GM12878 (cell line): ENCODE data around the gene KLHL22. TPM values are rescaled to one million over a fixed set of nuclear protein-coding genes. Genes with fewer than 3 reads are reported as not detected.

Source experiments
- CEBPB ChIP-seq, 2 experiments: fragments of 150-350 bp in 1 of 2; IDR thresholded peaks; 2 replicates each; pipeline ENCODE4 v1.6.1; 2012 to 2014; ENCODE audit warnings: low read depth in 2 of 2, low read length in 2 of 2, borderline replicate concordance in 1 of 2, inconsistent platforms in 1 of 2
- FOXM1 ChIP-seq: IDR thresholded peaks from 2 replicates; pipeline ENCODE4 v1.6.1; 2012; ENCODE audit warnings: low read depth, mild to moderate bottlenecking, inconsistent platforms, low read length, moderate library complexity
- SUPT20H ChIP-seq: IDR thresholded peaks from 2 replicates; pipeline ENCODE4 v1.6.1; 2011; ENCODE audit warnings: low read depth, mild to moderate bottlenecking, low read length, moderate library complexity, borderline replicate concordance; ENCODE audit not compliant: control insufficient read depth
- polyA plus RNA-seq, 11 experiments: library from polyadenylated mRNA; depleted of rRNA in 4 of 11; unstranded in 6 of 11; stranded (reverse) in 5 of 11; fragments of >200 nt; fragmentation: Nextera tagmentation in 4 of 11; fragmentation: Illumina TruSeq in 1 of 11; extraction: Ambion mirVana in 4 of 11; extraction: Trizol in 1 of 11; gene quantifications; 1 replicate in 1 of 11; 2 replicates in 10 of 11; pipeline versions ENCODE4 v1.2.1 to v1.2.3, GENCODE V29; 2011 to 2016; ENCODE audit warnings: inconsistent platforms in 2 of 11, missing spikeins in 2 of 11, low read depth in 1 of 11
- total RNA-seq, 4 experiments: library from RNA; depleted of rRNA in 3 of 4; stranded (reverse); fragments of >200 nt in 3 of 4; fragmentation: Illumina TruSeq in 1 of 4; extraction: Trizol in 1 of 4; gene quantifications; 2 replicates each; pipeline versions ENCODE4 v1.2.1 to v1.2.3, GENCODE V29; 2013 to 2021
- TF ChIP-seq, protein P1 (sequence below): fragments of 450-650 bp; IDR thresholded peaks from 2 replicates; pipeline ENCODE4 v1.6.1; 2017; ENCODE audit warnings: mild to moderate bottlenecking, moderate library complexity
- TF ChIP-seq, protein P2 (sequence below): fragments of 450-650 bp; formaldehyde crosslinking; IDR thresholded peaks from 2 replicates; pipeline ENCODE4 v1.4.0; 2020; ENCODE audit warnings: mild to moderate bottlenecking, moderate library complexity

Gene KLHL22
- total and polyA plus RNA-seq, 10 of the 15 experiments (the other 5 are each of a cell fraction or from before 2014, with no cell fraction given): 0.06 to 22.1 (median 14.2) TPM

DNA sequence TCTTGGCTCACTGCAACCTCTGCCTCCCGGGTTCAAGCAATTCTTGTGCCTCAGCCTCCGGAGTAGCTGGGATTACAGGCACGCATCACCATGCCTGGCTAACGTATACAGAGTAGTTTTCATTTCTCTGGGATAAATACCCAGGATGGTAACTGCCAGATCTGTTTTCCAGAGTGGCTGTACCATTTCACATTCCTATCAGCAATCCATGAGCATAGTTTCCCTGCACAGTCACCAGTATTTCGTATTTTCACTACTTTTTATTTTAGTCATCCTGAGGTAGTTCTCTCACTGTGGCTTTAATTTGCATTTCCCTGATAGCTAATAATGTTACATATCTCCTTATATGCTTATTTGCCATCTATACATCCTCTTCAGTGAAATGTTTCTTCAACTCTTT is 47.0 kb downstream of the KLHL22 start (continued):
- TF ChIP-seq, protein P1, sequence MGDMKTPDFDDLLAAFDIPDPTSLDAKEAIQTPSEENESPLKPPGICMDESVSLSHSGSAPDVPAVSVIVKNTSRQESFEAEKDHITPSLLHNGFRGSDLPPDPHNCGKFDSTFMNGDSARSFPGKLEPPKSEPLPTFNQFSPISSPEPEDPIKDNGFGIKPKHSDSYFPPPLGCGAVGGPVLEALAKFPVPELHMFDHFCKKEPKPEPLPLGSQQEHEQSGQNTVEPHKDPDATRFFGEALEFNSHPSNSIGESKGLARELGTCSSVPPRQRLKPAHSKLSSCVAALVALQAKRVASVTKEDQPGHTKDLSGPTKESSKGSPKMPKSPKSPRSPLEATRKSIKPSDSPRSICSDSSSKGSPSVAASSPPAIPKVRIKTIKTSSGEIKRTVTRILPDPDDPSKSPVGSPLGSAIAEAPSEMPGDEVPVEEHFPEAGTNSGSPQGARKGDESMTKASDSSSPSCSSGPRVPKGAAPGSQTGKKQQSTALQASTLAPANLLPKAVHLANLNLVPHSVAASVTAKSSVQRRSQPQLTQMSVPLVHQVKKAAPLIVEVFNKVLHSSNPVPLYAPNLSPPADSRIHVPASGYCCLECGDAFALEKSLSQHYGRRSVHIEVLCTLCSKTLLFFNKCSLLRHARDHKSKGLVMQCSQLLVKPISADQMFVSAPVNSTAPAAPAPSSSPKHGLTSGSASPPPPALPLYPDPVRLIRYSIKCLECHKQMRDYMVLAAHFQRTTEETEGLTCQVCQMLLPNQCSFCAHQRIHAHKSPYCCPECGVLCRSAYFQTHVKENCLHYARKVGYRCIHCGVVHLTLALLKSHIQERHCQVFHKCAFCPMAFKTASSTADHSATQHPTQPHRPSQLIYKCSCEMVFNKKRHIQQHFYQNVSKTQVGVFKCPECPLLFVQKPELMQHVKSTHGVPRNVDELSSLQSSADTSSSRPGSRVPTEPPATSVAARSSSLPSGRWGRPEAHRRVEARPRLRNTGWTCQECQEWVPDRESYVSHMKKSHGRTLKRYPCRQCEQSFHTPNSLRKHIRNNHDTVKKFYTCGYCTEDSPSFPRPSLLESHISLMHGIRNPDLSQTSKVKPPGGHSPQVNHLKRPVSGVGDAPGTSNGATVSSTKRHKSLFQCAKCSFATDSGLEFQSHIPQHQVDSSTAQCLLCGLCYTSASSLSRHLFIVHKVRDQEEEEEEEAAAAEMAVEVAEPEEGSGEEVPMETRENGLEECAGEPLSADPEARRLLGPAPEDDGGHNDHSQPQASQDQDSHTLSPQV: no peak
- TF ChIP-seq FOXM1 (no peak), CEBPB (IDR thresholded peaks at IDR 0.05; ENCODE audit: borderline replicate concordance in 1 of 2, low read depth in 2 of 2, low read length in 2 of 2) (no peak), SUPT20H (no peak)
- TF ChIP-seq, protein P2, sequence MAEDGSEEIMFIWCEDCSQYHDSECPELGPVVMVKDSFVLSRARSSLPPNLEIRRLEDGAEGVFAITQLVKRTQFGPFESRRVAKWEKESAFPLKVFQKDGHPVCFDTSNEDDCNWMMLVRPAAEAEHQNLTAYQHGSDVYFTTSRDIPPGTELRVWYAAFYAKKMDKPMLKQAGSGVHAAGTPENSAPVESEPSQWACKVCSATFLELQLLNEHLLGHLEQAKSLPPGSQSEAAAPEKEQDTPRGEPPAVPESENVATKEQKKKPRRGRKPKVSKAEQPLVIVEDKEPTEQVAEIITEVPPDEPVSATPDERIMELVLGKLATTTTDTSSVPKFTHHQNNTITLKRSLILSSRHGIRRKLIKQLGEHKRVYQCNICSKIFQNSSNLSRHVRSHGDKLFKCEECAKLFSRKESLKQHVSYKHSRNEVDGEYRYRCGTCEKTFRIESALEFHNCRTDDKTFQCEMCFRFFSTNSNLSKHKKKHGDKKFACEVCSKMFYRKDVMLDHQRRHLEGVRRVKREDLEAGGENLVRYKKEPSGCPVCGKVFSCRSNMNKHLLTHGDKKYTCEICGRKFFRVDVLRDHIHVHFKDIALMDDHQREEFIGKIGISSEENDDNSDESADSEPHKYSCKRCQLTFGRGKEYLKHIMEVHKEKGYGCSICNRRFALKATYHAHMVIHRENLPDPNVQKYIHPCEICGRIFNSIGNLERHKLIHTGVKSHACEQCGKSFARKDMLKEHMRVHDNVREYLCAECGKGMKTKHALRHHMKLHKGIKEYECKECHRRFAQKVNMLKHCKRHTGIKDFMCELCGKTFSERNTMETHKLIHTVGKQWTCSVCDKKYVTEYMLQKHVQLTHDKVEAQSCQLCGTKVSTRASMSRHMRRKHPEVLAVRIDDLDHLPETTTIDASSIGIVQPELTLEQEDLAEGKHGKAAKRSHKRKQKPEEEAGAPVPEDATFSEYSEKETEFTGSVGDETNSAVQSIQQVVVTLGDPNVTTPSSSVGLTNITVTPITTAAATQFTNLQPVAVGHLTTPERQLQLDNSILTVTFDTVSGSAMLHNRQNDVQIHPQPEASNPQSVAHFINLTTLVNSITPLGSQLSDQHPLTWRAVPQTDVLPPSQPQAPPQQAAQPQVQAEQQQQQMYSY (CRISPR knock-in tag): no peak
